ENCODE data around the gene OR2M2. TPM values are rescaled to one million over a fixed set of nuclear protein-coding genes. Genes with fewer than 3 reads are reported as not detected.

Gene OR2M2
- total RNA-seq, 4 donors from 2014 or later, result not detected

DNA sequence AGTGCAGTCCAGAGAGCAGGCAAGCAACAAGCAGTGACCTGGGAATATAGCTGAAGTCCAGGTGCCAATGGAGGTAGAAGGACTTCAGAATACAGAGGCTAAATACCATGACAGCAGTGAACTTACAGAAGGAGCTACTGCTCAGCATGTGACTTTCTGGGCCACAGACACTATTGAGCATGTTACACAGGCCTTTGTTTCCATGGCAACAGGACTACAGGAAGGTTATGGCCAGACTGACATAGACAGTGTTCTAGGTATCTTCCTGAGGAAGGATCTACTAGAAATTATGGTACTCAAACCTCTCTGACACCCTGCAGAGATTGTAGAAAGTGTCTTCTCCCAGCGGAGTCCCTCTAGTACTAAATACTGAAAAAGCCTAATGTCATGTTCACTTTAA is 18.7 kb upstream of the OR2M2 start:
- TF ChIP-seq, protein P1, sequence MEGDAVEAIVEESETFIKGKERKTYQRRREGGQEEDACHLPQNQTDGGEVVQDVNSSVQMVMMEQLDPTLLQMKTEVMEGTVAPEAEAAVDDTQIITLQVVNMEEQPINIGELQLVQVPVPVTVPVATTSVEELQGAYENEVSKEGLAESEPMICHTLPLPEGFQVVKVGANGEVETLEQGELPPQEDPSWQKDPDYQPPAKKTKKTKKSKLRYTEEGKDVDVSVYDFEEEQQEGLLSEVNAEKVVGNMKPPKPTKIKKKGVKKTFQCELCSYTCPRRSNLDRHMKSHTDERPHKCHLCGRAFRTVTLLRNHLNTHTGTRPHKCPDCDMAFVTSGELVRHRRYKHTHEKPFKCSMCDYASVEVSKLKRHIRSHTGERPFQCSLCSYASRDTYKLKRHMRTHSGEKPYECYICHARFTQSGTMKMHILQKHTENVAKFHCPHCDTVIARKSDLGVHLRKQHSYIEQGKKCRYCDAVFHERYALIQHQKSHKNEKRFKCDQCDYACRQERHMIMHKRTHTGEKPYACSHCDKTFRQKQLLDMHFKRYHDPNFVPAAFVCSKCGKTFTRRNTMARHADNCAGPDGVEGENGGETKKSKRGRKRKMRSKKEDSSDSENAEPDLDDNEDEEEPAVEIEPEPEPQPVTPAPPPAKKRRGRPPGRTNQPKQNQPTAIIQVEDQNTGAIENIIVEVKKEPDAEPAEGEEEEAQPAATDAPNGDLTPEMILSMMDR (IDR thresholded peaks at IDR 0.05; ENCODE audit: low read depth), result no peak

DNA sequence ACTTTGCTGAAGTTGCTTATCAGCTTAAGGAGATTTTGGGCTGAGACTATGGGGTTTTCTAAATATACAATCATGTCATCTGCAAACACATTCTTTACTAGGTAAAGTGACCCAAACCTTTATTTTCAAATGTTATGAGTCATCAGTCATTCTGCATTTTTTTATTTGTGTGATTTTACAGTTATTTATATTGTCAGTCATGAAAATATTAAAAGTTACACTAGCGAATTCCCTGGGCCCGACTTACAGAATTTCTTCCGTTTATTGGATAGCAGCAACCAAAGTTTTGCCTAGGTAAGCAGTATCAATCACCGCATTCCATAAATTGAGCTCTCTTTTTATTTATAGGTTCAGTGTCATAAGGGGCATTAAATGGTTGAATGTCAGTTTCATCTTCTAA is 15.9 kb upstream of the OR2M2 start:
- TF ChIP-seq, protein P1 (IDR thresholded peaks at IDR 0.05; ENCODE audit: low read depth), result no peak

DNA sequence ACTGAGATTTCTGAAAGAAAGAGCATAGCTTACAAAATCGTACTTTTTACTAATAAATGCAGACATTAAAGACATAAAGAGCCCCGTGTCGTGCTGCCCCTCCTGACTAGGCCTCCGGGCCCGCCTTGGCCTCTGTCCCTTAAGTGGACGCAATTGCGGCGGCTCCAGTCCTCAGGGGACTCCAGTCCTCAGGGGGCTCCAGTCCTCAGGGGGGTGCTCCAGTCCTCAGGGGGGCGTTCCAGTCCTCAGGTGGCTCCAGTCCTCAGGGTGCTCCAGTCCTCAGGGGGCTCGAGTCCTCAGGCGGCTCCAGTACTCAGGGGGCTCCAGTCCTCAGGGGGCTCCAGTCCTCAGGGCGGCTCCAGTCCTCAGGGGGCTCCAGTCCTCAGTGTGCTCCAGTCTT is 10.6 kb upstream of the OR2M2 start:
- TF ChIP-seq, protein P1 (IDR thresholded peaks at IDR 0.05; ENCODE audit: low read depth), result no peak

DNA sequence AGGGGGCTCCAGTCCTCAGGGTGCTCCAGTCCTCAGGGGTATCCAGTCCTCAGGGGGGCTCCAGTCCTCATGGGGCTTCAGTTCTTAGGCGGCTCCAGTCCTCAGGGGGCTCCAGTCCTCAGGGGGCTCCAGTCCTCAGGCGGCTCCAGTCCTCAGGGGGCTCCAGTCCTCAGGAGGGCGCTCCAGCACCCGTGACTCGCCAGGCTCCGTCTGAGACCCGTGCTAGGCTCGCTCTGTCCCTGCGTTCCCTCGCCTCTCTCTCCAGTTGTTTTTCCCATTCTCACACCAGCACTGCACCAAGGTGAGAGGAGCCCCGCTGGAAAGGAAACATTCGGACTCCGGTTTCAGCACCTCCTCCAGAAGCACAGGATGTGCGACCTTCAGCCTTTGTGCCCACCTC is 9.4 kb upstream of the OR2M2 start:
- TF ChIP-seq, protein P1 (IDR thresholded peaks at IDR 0.05; ENCODE audit: low read depth), result no peak

DNA sequence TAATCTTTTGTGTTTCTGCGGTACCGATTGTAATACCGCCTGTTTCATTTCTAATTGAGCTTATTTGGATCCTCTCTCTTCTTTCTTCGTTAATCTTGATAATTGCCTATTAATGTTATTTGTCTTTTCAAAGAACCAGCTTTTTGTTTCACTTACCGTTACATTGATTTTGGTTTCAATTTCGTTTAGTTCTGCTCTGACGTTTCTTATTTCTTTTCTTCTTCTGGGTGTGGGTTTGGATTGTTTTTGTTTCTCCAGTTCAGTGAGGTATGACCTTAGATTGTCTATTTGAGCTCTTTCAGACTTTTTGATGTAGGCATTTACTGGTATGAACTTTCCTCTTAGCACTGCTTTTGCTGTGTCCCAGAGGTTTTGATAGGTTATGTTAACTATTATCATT is 9.4 kb downstream of the OR2M2 start:
- TF ChIP-seq, protein P1 (IDR thresholded peaks at IDR 0.05; ENCODE audit: low read depth), result no peak

DNA sequence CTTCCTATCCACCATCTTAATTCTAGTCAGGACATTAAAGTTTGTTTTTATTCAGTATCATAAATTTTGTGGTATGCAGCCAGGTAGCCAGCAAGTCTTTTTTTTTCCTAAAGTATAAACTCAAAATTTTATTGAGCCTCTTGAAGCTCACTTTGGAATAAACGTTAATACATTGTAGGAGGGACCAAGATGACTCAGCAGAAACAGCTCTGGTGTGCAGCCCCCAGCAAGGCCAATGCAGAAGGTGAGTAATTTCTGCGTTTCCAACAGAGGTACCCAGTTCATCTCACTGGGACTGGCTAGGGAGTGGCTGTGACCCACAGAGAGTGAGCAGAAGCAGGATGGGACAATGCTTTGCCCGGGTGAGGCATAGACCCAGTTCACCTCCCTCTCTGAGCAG is 12.7 kb downstream of the OR2M2 start:
- TF ChIP-seq, protein P1 (IDR thresholded peaks at IDR 0.05; ENCODE audit: low read depth), result no peak

DNA sequence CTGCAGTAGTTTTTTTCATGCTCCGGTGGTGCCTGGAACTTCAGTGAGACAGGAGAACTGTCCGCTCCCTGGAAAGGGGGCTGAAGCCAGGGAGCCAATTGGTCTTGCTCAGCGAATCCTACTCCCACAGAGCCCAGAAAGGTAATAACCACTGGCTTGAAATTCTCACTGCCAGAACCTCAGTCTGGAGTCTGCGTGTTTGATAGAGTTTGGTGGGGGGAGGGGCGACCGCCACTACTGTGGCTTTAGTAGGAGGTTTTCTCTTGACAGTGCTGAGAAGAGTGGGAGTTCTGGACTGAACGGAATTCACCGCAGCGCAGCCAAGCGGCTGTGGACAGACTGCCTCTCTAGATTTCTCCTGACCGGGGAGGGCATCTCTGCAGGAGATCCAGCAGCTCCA is 14.4 kb downstream of the OR2M2 start:
- TF ChIP-seq, protein P1 (IDR thresholded peaks at IDR 0.05; ENCODE audit: low read depth), result no peak
